GM13976 (cell line): ENCODE results near the gene DPEP2NB.

Experiments used
- DNase-seq: peaks from one replicate; pipeline ENCODE4 v3.0.0; 2012; ENCODE audit warnings: low spot score
- CTCF ChIP-seq: IDR thresholded peaks from 2 replicates; pipeline ENCODE4 v1.5.1; 2012; ENCODE audit warnings: borderline replicate concordance, mild to moderate bottlenecking; ENCODE audit not compliant: insufficient read depth; ENCODE audit errors: extremely low read depth, missing control alignments, control extremely low read depth
- in situ Hi-C: fragments of 300-500 bp; cut with MboI; formaldehyde crosslinking; loops from one replicate; pipeline ENCODE4 v1.12.0; 2022; ENCODE audit warnings: low sequenced_read_pairs, mixed read lengths, inconsistent platforms; ENCODE audit not compliant: unreplicated experiment

DPEP2NB gene

GRCh38 chr16:67993207-67994039 is 22.3 kb downstream of the DPEP2NB start:
- TF ChIP-seq CTCF: peak; percentile 96
- DNase-seq: peak; percentile 91
- in situ Hi-C loops: no loop called here

- DNase-seq: peak; percentile 33
- TF ChIP-seq CTCF: no peak
- in situ Hi-C loops: no loop called here
These were observed 23.0 kb downstream of the DPEP2NB start for GRCh38 chr16:67992661-67993206.

- in situ Hi-C loops: no loop called here
- TF ChIP-seq CTCF: no peak
- no peak for DNase-seq
These were observed 25.7 kb downstream of the DPEP2NB start for GRCh38 chr16:67990018-67990386.

- no peak for TF ChIP-seq CTCF
- no peak for DNase-seq
- in situ Hi-C loops: no loop called here
These were observed 26.2 kb downstream of the DPEP2NB start for GRCh38 chr16:67989322-67990017.

- in situ Hi-C loops: no loop called here
- no peak for DNase-seq
- TF ChIP-seq CTCF: no peak
These were observed 27.0 kb downstream of the DPEP2NB start for GRCh38 chr16:67988675-67989074.

GRCh38 chr16:67987460-67988160 is 28.1 kb downstream of the DPEP2NB start:
- in situ Hi-C loops: no loop called here
- TF ChIP-seq CTCF: no peak
- DNase-seq: no peak
